Breast epithelium (tissue), 3 donors: ENCODE data around the gene WDTC1.
"Not testable (repeated sequence)": the region's sequence is repeated elsewhere in the genome, so short reads cannot be mapped to it uniquely, and the experiment has no call there.

Source experiments
- CTCF ChIP-seq, 3 donors: fragments of 450-650 bp; IDR thresholded peaks; one replicate each; pipeline ENCODE4 v1.5.1; 2016 to 2017; ENCODE audit warnings: antibody characterized with exemption in 3 of 3, mild to moderate bottlenecking in 3 of 3, moderate library complexity in 3 of 3
- POLR2AphosphoS5 ChIP-seq, 3 donors: sonication (generic); formaldehyde crosslinking; IDR thresholded peaks; one replicate each; pipeline ENCODE4 v1.6.1; 2017; ENCODE audit warnings: antibody characterized with exemption in 3 of 3

GRCh38 chr1:27289125-27289524, 54.7 kb downstream of the WDTC1 start:
- not testable (repeated sequence) for TF ChIP-seq CTCF, POLR2AphosphoS5 (IDR thresholded peaks at IDR 0.05)
